ENCODE results near the gene VPS50. TPM values are rescaled to one million over a fixed set of nuclear protein-coding genes. Genes with fewer than 3 reads are reported as not detected.
A peak's percentile ranks its signal among the peaks of the same experiment; 100 is the strongest.

VPS50 gene
- total and polyA plus RNA-seq, 8 donors = 2.3 to 48.5 (median 6.3) TPM

- H3K27ac ChIP-seq = peak overlapping the region in 1 of 5 donors; percentile 7
- no peaks in the 10 kb centered on the region for H3K27me3 ChIP-seq
- DNase-seq = no peak
- WGBS, 5 donors = 32 to 42% (median 41%) methylated on average over 3 of the region's 3 CpGs
- peaks cover 0 to 14% (median 0%) of the 10 kb centered on the region in 4 donors for H3K4me1 ChIP-seq
- intact Hi-C loops (cut with DNase I; ENCODE audit: low total_unique reads) = no loop called here
- no peaks in the 10 kb centered on the region for H3K9me3 ChIP-seq
- TF ChIP-seq POLR2A (IDR thresholded peaks at IDR 0.05) = no peak
- no peak for TF ChIP-seq EP300 (IDR thresholded peaks at IDR 0.05)
- TF ChIP-seq CTCF (IDR thresholded peaks at IDR 0.05) = no peak
- no peak for TF ChIP-seq POLR2AphosphoS5 (IDR thresholded peaks at IDR 0.05)
- no peak overlapping the region for H3K4me3 ChIP-seq
- no peaks in the 10 kb centered on the region for H3K36me3 ChIP-seq
Observed at GRCh38 chr7:93194386-93194785, 37.8 kb upstream of the VPS50 start.

DNA sequence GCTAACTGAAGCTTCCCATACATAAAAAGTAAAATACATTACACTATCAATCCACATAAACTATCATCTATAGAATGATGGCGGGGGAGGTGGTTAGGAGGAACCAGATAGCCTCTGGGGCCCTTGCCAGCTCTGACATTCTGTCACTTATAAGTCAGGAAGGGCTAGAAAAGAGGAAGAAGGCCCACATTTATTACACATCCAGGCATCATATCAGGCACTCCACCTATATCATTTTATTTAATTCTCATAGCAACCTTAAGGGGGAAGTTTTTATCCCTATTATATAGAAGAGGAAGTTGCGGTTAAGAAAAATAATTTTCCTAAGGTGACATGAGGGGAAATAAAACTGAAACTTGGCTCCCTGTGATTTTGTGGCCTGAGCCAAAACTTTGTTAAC is 35.8 kb upstream of the VPS50 start:
- 31 to 56% (median 38%) methylated on average over 2 of the region's 2 CpGs for WGBS, 5 donors
- Histone ChIP-seq H3K27me3 (no peaks in the 10 kb centered on the region), H3K36me3 (no peaks in the 10 kb centered on the region), H3K4me3 (no peak overlapping the region), H3K4me1 (peaks cover 0 to 14% (median 0%) of the 10 kb centered on the region in 4 donors), H3K9me3 (no peaks in the 10 kb centered on the region), H3K27ac (peak overlapping the region in 1 of 5 donors; percentile 44)
- no peak for TF ChIP-seq CTCF (IDR thresholded peaks at IDR 0.05)
- no peak for TF ChIP-seq POLR2AphosphoS5 (IDR thresholded peaks at IDR 0.05)
- TF ChIP-seq EP300 (IDR thresholded peaks at IDR 0.05) = no peak
- no peak for TF ChIP-seq POLR2A (IDR thresholded peaks at IDR 0.05)
- intact Hi-C loops (cut with DNase I; ENCODE audit: low total_unique reads) = no loop called here
- no peak for DNase-seq

DNA sequence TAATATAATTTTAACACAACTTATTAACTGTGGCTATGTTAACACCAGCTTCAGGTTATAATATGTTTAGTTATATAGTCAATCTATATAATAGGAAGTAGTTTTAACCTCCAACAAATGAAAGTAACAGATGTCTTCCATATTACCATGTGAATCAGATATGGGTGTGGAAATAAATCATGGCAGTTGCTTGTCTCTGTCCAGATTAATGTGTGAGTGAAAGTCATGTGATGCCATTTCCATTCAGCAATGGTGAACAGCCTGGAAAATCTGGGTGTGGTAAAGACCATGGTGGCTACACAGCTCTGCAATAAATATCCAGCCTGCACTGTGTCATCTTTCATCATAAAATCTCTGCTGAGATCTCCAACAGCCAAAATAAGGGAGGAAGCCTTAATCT is 33.7 kb upstream of the VPS50 start:
- H3K27me3 ChIP-seq = no peaks in the 10 kb centered on the region
- intact Hi-C loops (cut with DNase I; ENCODE audit: low total_unique reads) = no loop called here
- TF ChIP-seq POLR2AphosphoS5 (IDR thresholded peaks at IDR 0.05) (no peak), EP300 (IDR thresholded peaks at IDR 0.05) (no peak), POLR2A (IDR thresholded peaks at IDR 0.05) (no peak), CTCF (IDR thresholded peaks at IDR 0.05) (no peak)
- H3K27ac ChIP-seq = no peak overlapping the region
- H3K36me3 ChIP-seq = no peaks in the 10 kb centered on the region
- DNase-seq = no peak
- H3K4me1 ChIP-seq = peaks cover 0 to 19% (median 0%) of the 10 kb centered on the region in 4 donors
- H3K9me3 ChIP-seq = no peaks in the 10 kb centered on the region
- H3K4me3 ChIP-seq = no peak overlapping the region

DNA sequence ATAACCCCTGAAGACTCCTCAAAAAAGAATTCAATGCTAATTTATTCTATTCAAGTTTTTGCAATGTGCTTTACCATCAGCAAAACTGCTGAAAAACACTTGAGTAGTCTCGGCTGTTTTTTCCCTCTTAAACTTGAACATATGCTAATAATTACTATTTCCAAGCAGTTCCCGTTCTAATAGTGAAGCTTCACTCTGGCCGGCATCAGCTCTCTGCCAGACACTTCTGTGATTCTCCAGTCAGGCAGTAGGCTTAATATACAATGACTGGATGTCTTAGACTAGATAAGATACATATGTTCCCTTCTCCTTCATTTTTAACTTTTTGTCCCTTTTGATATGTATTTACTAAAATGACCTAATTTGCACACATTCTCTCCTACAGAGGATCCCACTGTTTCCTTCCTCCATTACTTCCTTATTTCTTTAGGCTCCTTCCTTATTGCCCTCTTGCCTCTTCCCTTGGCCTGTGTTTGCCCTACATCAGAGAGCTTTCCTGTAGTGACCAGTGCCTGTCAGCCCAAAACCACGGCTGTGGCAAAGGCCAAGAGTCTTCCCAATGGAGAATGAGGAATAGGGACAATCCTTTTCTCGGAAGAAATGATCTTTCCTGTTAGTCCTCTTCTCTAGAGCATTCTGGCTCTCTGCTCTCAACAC is 29.4 kb upstream of the VPS50 start:
- TF ChIP-seq EP300 (IDR thresholded peaks at IDR 0.05) = no peak
- no peak for TF ChIP-seq POLR2A (IDR thresholded peaks at IDR 0.05)
- no peak for TF ChIP-seq CTCF (IDR thresholded peaks at IDR 0.05)
- TF ChIP-seq POLR2AphosphoS5 (IDR thresholded peaks at IDR 0.05) = no peak
- Histone ChIP-seq H3K9me3 (no peaks in the 10 kb centered on the region), H3K27me3 (no peaks in the 10 kb centered on the region), H3K4me3 (no peak overlapping the region), H3K36me3 (no peaks in the 10 kb centered on the region), H3K4me1 (peaks cover 0 to 6% (median 0%) of the 10 kb centered on the region in 4 donors), H3K27ac (peak overlapping the region in 2 of 5 donors; percentile 12 to 42)
- 65 to 83% (median 72%) methylated on average over 5 of the region's 5 CpGs for WGBS, 5 donors
- DNase-seq = peak in 1 of 2 donors; percentile 20
- intact Hi-C loops (cut with DNase I; ENCODE audit: low total_unique reads) = no loop called here

Data from stomach (tissue), 9 donors.